ENCODE measurements around the gene RBM47.

- no peak for TF ChIP-seq CTCF (conservative IDR thresholded peaks at IDR 0.05 in 1 of 2, IDR thresholded peaks at IDR 0.05 in 1 of 2; ENCODE audit: low read depth in 1 of 2, low read length in 2 of 2)
- no peak for TF ChIP-seq EZH2 (IDR thresholded peaks at IDR 0.05; ENCODE audit: low read length, missing control alignments)
Measured at GRCh38 chr4:40401096-40401495, 228.6 kb downstream of the RBM47 start.
